ENCODE data around the gene GABRB1. TPM values are rescaled to one million over a fixed set of nuclear protein-coding genes. Genes with fewer than 3 reads are reported as not detected.

Gene GABRB1
- 0.33 and 0.73 TPM in 2 replicates for total RNA-seq

DNA sequence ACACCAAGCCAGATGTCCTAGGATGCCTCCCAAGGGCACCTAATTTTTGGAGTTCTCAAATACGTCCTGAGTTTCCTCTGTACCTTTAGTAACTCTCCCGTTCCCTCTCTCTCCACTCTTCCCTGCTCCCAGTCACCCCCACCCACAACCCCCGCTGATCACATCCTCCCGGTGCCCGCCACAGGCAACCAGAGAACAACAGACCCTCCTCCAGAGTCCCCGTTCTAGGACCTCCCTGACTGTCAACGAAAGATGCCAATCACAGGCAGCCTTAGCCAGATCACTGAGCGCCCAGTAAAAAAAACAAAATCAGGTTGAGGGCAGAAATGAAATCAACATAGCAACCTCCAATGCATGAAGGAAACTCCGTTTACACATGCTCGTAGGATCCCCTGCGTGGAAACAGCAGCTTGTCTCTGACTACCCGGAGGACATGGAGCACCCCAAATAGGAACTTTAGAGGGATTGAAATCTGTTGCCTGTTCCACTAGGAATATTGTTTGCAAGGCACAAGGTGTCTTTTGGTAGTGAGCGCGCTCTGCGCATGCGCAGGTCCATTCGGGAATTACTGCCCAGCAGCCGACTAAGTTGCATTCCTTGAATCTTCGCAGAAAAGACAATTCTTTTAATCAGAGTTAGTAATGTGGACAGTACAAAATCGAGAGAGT is at the start of gene GABRB1:
Gene GABRB1 (plus strand): TSS at position 557 of the 668 bp plus-strand sequence.

GRCh38 chr4:46993075-46994006 is 38.0 kb upstream of the GABRB1 start, which contains the start of gene GABRA4:
TSS of gene GABRA4 (minus strand) at chr4:46993581. CDS start at chr4:46993424, 157 bp downstream.

DNA sequence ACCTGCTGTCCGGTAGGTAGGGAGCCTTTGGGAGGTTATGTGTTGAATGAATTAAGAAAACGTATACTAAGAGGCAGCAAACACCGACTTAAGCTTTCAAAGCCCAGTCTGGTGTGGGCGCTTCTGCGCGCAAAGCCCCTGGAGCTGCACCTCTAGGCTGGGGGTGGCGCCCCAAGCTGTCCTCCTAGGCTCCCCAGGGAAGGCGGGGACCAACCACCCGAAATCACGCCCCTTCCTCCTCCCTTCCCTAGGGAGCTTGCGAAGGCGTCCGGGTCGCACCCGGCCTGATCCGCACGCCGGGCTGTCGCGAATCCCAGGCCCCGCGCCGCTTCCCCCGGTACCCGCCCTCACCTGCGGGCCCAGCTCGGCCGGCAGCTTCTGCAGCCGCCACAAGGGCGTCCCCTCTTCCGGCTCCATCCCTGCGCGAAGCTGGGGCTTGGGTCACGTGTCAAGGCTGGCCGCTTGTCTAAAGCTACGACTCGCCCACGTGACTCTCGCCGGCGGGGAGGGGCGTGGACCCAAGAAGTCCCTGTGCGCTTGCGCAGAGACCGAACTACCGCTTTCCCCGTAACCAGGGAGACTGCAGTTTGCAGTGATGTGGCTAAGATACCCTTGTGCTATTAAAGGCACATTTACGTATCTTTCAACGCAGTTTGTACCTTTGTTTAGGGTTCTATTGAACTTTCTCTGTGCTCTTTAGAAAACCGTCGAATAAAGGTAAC is 432.0 kb downstream of the GABRB1 start, which contains the start of gene COMMD8:
Gene COMMD8 (minus strand): TSS at position 468 of the 722 bp plus-strand sequence. CDS start 51 bp downstream, at position 417.

Other genes starting within 250 kb of the GABRB1 start
- gene COX7B2, start 122.3 kb upstream of the GABRB1 start, total RNA-seq: not detected in 2 replicates
- gene GABRA4, start 38.0 kb upstream of the GABRB1 start, total RNA-seq: not detected in 2 replicates

All from smooth muscle cell of trachea (primary cell).